GM23248 (cell line): Measurements from ENCODE around the gene METTL1. TPM values are rescaled to one million over a fixed set of nuclear protein-coding genes. Genes with fewer than 3 reads are reported as not detected.
A peak's percentile ranks its signal among the peaks of the same experiment; 100 is the strongest.

ENCODE experiments used
- DNase-seq: peaks from one replicate; pipeline ENCODE4 v3.0.0-alpha.2; 2015
- H2AFZ ChIP-seq: fragments of 200-600 bp; sonication (generic); 2 replicates; pipeline ENCODE4 v1.6.1; 2016; ENCODE audit warnings: antibody characterized with exemption
- H3F3A ChIP-seq: fragments of 200-600 bp; sonication (generic); 2 replicates; pipeline ENCODE4 v1.6.1; 2016; ENCODE audit warnings: mild to moderate bottlenecking, antibody characterized with exemption, mixed run types; ENCODE audit not compliant: insufficient read depth
- H3K27ac ChIP-seq: fragments of 200-600 bp; sonication (generic); 2 replicates; pipeline ENCODE4 v1.5.1; 2016; ENCODE audit warnings: mild to moderate bottlenecking
- H3K27me3 ChIP-seq: fragments of 200-600 bp; sonication (generic); replicated peaks from 2 replicates; pipeline ENCODE4 v1.6.1; 2016; ENCODE audit warnings: mild to moderate bottlenecking; ENCODE audit not compliant: insufficient read depth
- H3K36me3 ChIP-seq: fragments of 200-600 bp; sonication (generic); 2 replicates; pipeline ENCODE4 v1.6.1; 2016; ENCODE audit warnings: low read depth, mild to moderate bottlenecking
- H3K4me1 ChIP-seq: fragments of 200-600 bp; sonication (generic); 2 replicates; pipeline ENCODE4 v1.6.1; 2016; ENCODE audit warnings: mild to moderate bottlenecking; ENCODE audit not compliant: insufficient read depth
- H3K4me2 ChIP-seq: fragments of 200-600 bp; sonication (generic); one replicate; pipeline ENCODE4 v1.6.1; 2016; ENCODE audit warnings: mild to moderate bottlenecking; ENCODE audit not compliant: unreplicated experiment
- H3K4me3 ChIP-seq: fragments of 200-600 bp; sonication (generic); 2 replicates; pipeline ENCODE4 v1.5.1; 2016; ENCODE audit warnings: mild to moderate bottlenecking
- H3K79me2 ChIP-seq: fragments of 200-600 bp; sonication (generic); 2 replicates; pipeline ENCODE4 v1.6.1; 2016; ENCODE audit warnings: mild to moderate bottlenecking; ENCODE audit not compliant: insufficient read depth
- H3K9ac ChIP-seq: fragments of 200-600 bp; sonication (generic); 2 replicates; pipeline ENCODE4 v1.6.1; 2016; ENCODE audit warnings: mild to moderate bottlenecking
- H3K9me2 ChIP-seq: fragments of 200-600 bp; sonication (generic); 2 replicates; pipeline ENCODE4 v1.6.1; 2016; ENCODE audit warnings: mixed run types, mild to moderate bottlenecking, moderate library complexity; ENCODE audit not compliant: insufficient read depth
- H3K9me3 ChIP-seq: fragments of 200-600 bp; sonication (generic); one replicate; pipeline ENCODE4 v1.6.1; 2017; ENCODE audit warnings: low read depth
- H4K20me1 ChIP-seq: fragments of 200-600 bp; sonication (generic); 2 replicates; pipeline ENCODE4 v1.6.0; 2016; ENCODE audit not compliant: insufficient read depth
- EZH2 ChIP-seq: fragments of 200-600 bp; sonication (generic); IDR thresholded peaks from 2 replicates; pipeline ENCODE4 v1.6.1; 2018; ENCODE audit warnings: antibody characterized with exemption, mild to moderate bottlenecking; ENCODE audit not compliant: insufficient read depth, poor library complexity, severe bottlenecking
- EZH2phosphoT487 ChIP-seq: fragments of 200-600 bp; sonication (generic); IDR thresholded peaks from 2 replicates; pipeline ENCODE4 v1.6.1; 2018; ENCODE audit warnings: antibody characterized with exemption, moderate library complexity, mild to moderate bottlenecking, low read depth; ENCODE audit not compliant: insufficient read depth
- WGBS, 2 experiments: methylation state at CpG; one replicate each; pipeline ENCODE4 v1.1.6; 2015 to 2017; ENCODE audit warnings: low lambda C conversion rate in 2 of 2, low coverage in 1 of 2; ENCODE audit errors: missing lambda C conversion rate in 2 of 2; 5-methylcytosine and 5-hydroxymethylcytosine counted together
- in situ Hi-C: fragments of 300-500 bp; cut with MboI; formaldehyde crosslinking; loops from 2 replicates; pipeline ENCODE4 v1.15.0; 2020
- polyA plus RNA-seq: library from polyadenylated mRNA; unstranded; fragments of >200 nt; fragmentation: Nextera tagmentation; extraction: Ambion mirVana; gene quantifications from 2 replicates; pipeline ENCODE4 v1.2.1, GENCODE V29; 2016
- total RNA-seq: library from RNA; depleted of rRNA; stranded (reverse); fragments of >200 nt; shearing (Covaris generic); gene quantifications from 2 replicates; pipeline ENCODE4 v1.2.3, GENCODE V29; 2014

METTL1 gene
- total and polyA plus RNA-seq, 2 experiments from 2014 or later, result 3.7 to 33.2 TPM

DNA sequence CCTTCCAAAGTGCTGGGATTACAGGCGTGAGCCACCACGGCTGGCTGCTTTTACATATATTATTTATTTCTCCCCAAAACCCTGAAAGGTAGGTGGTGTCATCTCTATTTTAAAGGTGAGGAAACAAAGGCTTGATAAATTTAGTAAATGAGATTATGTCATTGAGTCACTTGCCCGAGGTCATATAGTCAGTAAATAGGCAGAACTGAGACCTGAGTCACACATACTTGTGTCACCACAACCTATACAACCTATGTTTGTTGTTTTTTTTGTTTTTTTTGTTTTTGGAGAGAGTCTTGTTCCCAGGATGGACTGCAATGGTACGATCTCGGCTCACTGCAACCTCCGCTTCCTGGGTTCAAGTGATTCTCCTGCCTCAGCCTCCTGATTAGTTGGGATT, 23.4 kb upstream of the METTL1 start:
- peak; percentile 73 for DNase-seq
- H3K4me1 ChIP-seq, result peaks cover 23% of the 10 kb centered on the region

DNA sequence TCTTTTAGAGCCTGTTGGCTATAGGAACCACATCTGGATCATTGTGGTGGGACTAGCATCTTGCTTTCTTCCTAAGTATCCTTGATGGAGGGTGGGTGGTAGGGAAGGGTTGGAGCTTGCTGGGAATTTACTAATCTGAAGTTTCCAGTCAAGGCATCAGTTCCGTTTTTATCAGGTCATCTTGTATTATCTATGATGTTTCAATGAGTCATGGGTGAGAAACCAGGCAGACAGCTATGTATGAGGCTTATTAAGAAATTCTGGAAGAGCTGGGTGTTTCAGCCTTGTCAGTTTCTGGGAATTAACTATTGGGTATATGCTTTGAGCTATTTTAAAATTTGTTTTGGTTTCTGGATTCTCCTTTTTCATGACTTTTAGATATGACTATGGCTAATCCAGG, 22.0 kb upstream of the METTL1 start:
- H3K4me1 ChIP-seq, result peaks cover 23% of the 10 kb centered on the region
- DNase-seq, result peak; percentile 91
- no peaks in the 10 kb centered on the region for H3K27me3 ChIP-seq
- WGBS, 2 experiments, result 0% methylated on average over 1 of the region's 1 CpG
- H3K79me2 ChIP-seq, result peaks cover 32% of the 10 kb centered on the region
- H4K20me1 ChIP-seq, result no peaks in the 10 kb centered on the region
- in situ Hi-C loops, result no loop called here
- peaks cover 56% of the 10 kb centered on the region for H3F3A ChIP-seq
- peak overlapping the region; percentile 63 for H3K9ac ChIP-seq
- no peaks in the 10 kb centered on the region for H3K9me2 ChIP-seq
- H2AFZ ChIP-seq, result no peak overlapping the region
- peak overlapping the region; percentile 61 for H3K4me2 ChIP-seq
- H3K36me3 ChIP-seq, result peaks cover 50% of the 10 kb centered on the region
- no peak for TF ChIP-seq EZH2phosphoT487
- TF ChIP-seq EZH2, result no peak
- peak overlapping the region; percentile 88 for H3K27ac ChIP-seq
- H3K9me3 ChIP-seq, result no peaks in the 10 kb centered on the region
- H3K4me3 ChIP-seq, result peak overlapping the region; percentile 40

More for the DNA sequence above, 23.4 kb upstream of the METTL1 start:
- H3K4me2 ChIP-seq, result peak overlapping the region; percentile 15
- peak overlapping the region; percentile 54 for H3K27ac ChIP-seq
- no peak for TF ChIP-seq EZH2phosphoT487
- TF ChIP-seq EZH2, result no peak
- no peaks in the 10 kb centered on the region for H3K9me3 ChIP-seq
- 0 out of 2 replicates have a peak overlapping the region, but pooled peaks have one; percentile 23 for H3K9ac ChIP-seq
- WGBS, 2 experiments, result 85 to 87% methylated on average over 6 of the region's 6 CpGs
- no peaks in the 10 kb centered on the region for H4K20me1 ChIP-seq
- H3K9me2 ChIP-seq, result no peaks in the 10 kb centered on the region
- H2AFZ ChIP-seq, result no peak overlapping the region
- H3K27me3 ChIP-seq, result no peaks in the 10 kb centered on the region
- in situ Hi-C loops, result no loop called here
- peaks cover 21% of the 10 kb centered on the region for H3K79me2 ChIP-seq
- H3K36me3 ChIP-seq, result peaks cover 65% of the 10 kb centered on the region
- H3F3A ChIP-seq, result peaks cover 68% of the 10 kb centered on the region
- no peak overlapping the region for H3K4me3 ChIP-seq

DNA sequence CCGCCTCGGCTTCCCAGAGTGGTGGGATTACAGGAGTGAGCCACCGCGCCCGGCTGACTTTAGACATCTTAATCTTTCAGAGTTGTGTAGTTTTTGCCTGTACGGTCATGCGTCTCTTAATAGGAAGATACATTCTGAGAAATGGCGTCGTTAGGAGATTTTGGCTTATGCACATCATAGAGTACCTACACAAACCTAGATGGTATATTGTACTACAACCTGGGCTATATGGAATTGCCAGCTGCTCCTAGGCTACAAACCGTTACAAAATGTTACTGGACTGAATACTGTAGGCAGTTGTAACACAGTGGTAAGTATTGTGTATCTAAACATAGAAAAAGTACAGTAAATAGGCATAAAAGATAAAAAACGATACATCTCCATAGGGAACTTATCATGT, 12.0 kb upstream of the METTL1 start:
- Histone ChIP-seq H3K9me2 (no peaks in the 10 kb centered on the region), H3K4me2 (peak overlapping the region; percentile 93), H4K20me1 (no peaks in the 10 kb centered on the region), H3K27me3 (no peaks in the 10 kb centered on the region), H3K4me3 (peak overlapping the region; percentile 98; the same call in 1 of the 2 replicates), H3K9ac (no peak overlapping the region; the same call in 1 of the 2 replicates), H2AFZ (no peak overlapping the region), H3K36me3 (peaks cover 25% of the 10 kb centered on the region), H3K27ac (no peak overlapping the region), H3K79me2 (peaks cover 54% of the 10 kb centered on the region), H3K9me3 (no peaks in the 10 kb centered on the region), H3K4me1 (peaks cover 3% of the 10 kb centered on the region; the same call in 1 of the 2 replicates), H3F3A (peaks cover 17% of the 10 kb centered on the region)
- in situ Hi-C loops, result no loop called here
- DNase-seq, result no peak
- 94% methylated on average over 11 of the region's 11 CpGs for WGBS, 2 experiments
- no peak for TF ChIP-seq EZH2
- no peak for TF ChIP-seq EZH2phosphoT487

DNA sequence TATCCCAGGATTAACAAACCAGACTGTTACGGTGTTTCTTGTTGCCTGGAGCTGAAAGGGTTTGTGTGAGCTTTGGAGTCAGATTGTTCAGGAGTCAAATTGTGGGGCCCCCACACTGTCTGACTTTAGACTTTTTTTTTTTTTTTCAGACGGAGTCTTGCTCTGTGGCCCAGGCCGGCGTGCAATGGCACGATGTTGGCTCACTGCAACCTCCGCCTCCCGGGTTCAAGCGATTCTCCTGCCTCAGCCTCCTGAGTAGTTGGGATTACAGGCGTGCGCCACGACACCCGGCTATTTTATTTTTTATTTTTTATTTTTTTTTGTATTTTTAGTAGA, 11.5 kb upstream of the METTL1 start:
- H3K4me1 ChIP-seq, result peaks cover 3% of the 10 kb centered on the region; the same call in 1 of the 2 replicates
- H3K9ac ChIP-seq, result peak overlapping the region; percentile 94
- in situ Hi-C loops, result no loop called here
- no peaks in the 10 kb centered on the region for H3K27me3 ChIP-seq
- H3K27ac ChIP-seq, result no peak overlapping the region
- peaks cover 17% of the 10 kb centered on the region for H3F3A ChIP-seq
- H3K9me2 ChIP-seq, result no peaks in the 10 kb centered on the region
- H2AFZ ChIP-seq, result no peak overlapping the region
- no peaks in the 10 kb centered on the region for H4K20me1 ChIP-seq
- no peaks in the 10 kb centered on the region for H3K9me3 ChIP-seq
- peak overlapping the region; percentile 98 for H3K4me3 ChIP-seq
- H3K79me2 ChIP-seq, result peaks cover 50% of the 10 kb centered on the region
- TF ChIP-seq EZH2phosphoT487, result no peak
- TF ChIP-seq EZH2, result no peak
- no peak for DNase-seq
- WGBS, 2 experiments, result 71 to 72% methylated on average over 12 of the region's 12 CpGs
- H3K36me3 ChIP-seq, result peaks cover 25% of the 10 kb centered on the region
- H3K4me2 ChIP-seq, result peak overlapping the region; percentile 93
